Medulla oblongata (tissue), 1 donor: ENCODE results near the gene BCAM.
"Not testable (repeated sequence)": the region's sequence is repeated elsewhere in the genome, so short reads cannot be mapped to it uniquely, and the experiment has no call there.

ENCODE experiments used
- DNase-seq: peaks from one replicate; pipeline ENCODE4 v3.0.0-alpha.2; 2015; ENCODE audit errors: extremely low spot score

BCAM gene

GRCh38 chr19:44808463-44809371 lies at the start of gene BCAM:
Gene BCAM, plus strand, starts transcription at chr19:44809103. Its CDS starts 22 bp downstream, at chr19:44809125.
- peak; percentile 55 for DNase-seq

DNA sequence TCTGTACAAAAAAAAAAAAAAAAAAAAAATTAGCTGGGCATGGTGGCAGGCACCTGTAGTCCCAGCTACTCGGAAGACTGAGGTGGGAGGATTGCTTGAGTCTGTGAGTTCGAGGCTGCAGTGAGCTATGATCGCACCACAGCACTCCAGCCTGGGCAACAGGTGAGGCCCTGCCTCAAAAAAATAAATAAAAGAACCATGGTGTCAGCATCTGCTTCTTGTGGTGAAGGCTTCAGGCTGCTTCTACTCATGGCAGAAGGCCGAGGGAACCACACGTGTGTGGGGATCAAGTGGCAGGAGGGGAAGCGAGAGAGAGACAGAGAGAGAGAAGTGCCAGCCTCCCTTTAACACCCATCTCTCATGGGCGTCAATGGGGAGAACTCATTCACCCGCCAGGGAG lies 46.9 kb upstream of the BCAM start:
- no peak for DNase-seq

GRCh38 chr19:44765033-44765948 lies 43.6 kb upstream of the BCAM start:
- no peak for DNase-seq

DNA sequence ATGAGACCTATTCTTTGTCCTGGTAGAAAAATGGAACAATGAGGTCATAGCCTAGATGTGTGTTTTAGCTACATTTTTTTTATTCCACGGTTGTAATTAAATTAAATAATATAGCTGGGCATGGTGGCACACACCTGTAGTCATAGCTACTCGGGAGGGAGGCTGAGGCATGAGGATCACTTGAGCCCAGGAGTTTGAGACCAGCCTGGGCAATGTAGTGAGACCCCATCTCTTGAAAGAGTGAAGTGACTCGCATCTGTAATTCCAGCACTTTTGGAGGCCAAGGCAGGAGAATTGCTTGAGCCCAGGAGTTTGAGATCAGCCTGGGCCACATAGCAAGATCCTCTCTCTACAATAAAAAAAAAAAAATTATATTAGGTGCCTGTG lies 43.0 kb upstream of the BCAM start:
- no peak for DNase-seq

- DNase-seq, result no peak
These were observed 41.4 kb upstream of the BCAM start for GRCh38 chr19:44767295-44768180.

- peak; percentile 84 for DNase-seq
These were observed 38.2 kb upstream of the BCAM start for GRCh38 chr19:44770550-44771257.

- DNase-seq, result not testable (repeated sequence)
These were observed 36.8 kb upstream of the BCAM start for GRCh38 chr19:44772144-44772543.

DNA sequence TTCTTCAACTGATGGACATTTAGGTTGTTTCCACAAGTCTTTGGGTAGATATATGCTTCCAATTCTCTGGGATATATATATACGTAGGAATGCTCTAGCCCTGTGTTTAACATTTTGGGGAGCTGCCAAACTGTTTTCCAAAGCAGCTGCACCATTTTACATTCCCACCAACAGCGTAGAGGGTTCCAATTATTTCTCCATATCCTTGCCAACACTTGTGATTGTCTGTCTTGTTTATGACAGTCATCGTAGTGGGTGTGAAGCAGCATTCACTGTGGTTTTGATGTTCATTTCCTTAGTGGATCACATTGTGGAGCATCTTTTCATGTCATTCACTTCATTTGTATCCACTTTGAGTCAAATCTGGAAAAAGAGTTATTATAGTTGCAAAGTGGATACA lies 35.9 kb upstream of the BCAM start:
- DNase-seq, result no peak

- DNase-seq, result no peak
These were observed 33.1 kb upstream of the BCAM start for GRCh38 chr19:44775676-44776240.

DNA sequence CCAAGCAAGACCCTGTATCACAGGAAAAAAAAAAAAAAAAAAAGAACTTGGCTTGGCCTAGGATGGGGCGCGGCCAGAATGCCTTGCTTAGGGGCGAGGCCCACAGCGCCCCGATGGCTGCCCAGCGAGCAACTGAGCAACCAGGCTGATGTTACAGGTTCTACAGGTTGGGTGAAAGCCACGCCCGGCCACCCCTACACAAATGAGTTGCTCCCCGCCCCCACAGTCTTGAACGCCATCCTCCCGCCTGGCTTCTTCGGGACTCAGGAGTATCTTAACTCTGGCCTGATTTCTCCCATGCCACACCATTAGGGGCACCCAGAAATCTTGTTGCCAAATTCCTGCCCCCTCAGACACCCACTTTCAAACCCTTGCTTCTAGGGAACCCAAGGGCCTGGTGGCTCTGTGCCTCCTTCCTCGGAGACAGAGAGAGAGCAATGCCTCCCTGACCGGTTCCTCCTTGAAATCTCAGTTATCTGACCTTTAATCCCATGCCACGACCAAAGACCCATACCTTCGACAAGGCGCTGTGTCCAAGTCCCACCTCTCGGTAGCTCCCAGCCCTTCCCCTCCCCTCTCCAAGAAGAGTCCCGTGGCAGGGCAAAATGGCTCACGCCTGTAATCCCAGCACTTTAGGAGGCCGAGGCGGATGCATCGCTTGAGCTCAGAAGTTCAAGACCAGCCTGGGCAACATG lies 32.4 kb upstream of the BCAM start:
- no peak for DNase-seq

DNA sequence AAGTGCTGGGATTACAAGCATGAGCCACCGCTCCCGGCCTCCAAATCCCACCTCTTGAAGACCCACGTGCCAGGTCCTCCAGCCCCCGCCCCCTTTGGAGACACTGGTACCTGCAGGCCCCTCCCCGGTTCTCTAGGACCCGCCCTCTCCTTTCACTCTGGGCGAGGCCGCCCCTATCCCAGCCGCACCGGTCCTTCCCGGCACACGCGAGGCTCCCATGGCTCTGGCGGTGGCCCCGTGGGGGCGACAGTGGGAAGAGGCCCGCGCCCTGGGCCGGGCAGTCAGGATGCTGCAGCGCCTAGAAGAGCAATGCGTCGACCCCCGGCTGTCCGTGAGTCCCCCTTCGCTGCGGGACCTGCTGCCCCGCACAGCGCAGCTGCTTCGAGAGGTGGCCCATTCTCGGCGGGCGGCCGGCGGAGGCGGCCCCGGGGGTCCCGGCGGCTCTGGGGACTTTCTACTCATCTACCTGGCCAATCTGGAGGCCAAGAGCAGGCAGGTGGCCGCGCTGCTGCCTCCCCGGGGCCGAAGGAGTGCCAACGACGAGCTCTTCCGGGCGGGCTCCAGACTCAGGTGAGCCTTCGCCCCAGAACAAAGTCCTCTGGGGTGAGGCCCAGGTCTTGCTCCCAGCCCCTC lies 31.1 kb upstream of the BCAM start, which contains the start of gene CBLC:
TSS of gene CBLC (plus strand) at position 176 of the 633 bp plus-strand sequence. CDS start at position 218, 42 bp downstream.
- DNase-seq, result no peak

DNA sequence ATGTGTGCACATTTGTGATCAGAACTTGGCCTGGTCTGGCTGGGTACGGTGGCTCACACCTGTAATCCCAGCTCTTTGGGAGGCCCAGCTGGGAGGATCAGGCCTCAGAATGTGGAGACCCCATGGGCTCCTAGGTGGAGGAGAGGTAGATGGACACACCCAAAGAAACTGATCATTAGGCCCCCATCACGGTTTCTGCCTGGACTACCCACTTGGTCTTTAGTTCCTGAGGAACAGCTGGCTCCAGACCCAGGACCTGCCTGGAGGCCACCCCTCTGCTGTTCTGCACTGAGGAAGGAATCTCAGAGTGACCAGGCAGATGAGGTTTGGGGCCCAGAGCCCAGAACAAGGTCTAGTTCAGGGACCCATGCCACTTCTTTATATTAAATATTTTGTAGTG lies 29.8 kb upstream of the BCAM start:
- DNase-seq, result no peak

DNA sequence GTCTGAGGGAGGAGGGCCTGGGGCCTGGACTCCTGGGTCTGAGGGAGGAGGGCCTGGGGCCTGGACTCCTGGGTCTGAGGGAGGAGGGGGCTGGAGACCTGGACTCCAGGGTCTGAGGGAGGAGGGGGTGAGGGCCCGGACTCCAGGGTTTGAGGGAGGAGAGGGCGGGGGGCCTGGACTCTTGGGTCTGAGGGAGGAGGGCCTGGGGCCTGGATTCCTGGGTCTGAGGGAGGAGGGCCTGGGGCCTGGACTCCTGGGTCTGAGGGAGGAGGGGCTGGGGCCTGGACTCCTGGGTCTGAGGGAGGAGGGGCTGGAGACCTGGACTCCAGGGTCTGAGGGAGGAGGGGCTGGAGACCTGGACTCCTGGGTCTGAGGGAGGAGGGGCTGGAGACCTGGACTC lies 27.2 kb upstream of the BCAM start:
- not testable (repeated sequence) for DNase-seq

DNA sequence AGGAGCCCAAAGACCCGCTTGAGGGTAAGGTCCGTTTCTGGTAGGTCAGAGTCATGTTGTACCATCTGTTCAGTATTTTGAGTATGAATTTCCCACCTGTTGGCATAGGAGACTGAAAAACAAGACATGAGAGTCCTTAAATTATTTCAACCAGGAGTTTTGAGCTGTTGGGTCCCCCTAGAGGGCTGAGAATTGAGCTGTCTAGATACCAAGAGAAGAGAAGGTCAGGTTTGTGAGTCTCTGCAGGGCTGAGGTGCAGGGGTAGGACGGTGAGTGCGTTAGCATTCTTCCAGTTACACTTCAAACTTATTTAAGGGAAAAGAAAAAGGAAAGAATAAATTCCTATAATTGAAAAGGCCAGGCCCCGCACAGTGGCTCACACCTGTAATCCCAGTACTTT lies 26.2 kb upstream of the BCAM start:
- no peak for DNase-seq

GRCh38 chr19:44783545-44783944 lies 25.4 kb upstream of the BCAM start:
- DNase-seq, result no peak

- DNase-seq, result no peak
These were observed 23.6 kb upstream of the BCAM start for GRCh38 chr19:44785271-44785670.

DNA sequence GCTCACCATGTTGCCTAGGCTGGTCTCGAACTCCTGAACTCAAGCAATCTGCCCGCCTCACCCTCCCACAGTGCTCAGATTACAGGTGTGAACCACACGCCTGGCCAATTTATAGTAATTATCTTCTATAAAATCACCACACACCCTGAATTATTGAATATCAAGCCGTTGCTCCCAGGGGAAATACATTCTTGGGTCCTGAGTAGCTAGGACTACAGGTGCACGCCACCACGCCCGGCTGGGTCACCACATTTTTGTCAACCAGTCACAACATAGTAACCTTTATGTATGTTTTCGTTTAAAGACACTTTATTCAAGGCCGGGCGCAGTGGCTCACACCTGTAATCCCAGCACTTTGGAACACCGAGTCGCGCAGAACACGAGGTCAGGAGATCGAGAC lies 22.9 kb upstream of the BCAM start:
- no peak for DNase-seq

- DNase-seq, result no peak
These were observed 19.9 kb upstream of the BCAM start for GRCh38 chr19:44788971-44789370.

DNA sequence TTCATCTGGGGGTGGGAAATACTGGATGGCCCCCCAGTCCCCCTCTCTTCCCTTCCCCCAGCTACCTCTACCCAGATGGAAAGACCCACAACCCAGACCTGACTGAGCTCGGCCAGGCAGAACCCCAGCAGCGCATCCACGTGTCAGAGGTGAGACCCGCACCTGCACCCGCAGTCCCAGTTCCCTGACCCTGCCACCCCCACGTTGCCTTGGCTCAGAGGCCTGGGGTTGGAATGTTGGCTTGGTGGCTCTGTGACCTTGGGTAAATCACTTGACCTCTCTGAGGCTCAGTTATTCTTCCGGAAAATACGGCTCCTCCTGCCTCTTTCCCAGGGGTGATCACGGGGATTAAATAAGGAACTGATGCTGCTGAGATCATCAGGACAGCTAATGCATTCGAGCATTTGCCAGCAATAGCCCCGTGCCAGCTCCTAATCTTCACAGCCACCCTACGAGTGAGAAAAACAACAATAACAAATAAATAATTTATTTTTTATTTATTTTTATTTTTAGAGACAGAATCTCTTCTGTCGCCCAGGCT lies 18.9 kb upstream of the BCAM start:
- no peak for DNase-seq
